H54 (cell line): ENCODE data around the gene ANKS1B.

Experiments used
- DNase-seq: peaks from one replicate; pipeline ENCODE4 v3.0.0; 2011; ENCODE audit warnings: low spot score, mixed read lengths; ENCODE audit not compliant: insufficient read length
- FAIRE-seq: peaks from 3 replicates; lab custom pipeline; 2011; peaks lifted over from hg19 to GRCh38; lab: Jason Lieb, UNC
- POLR2A ChIP-seq: IDR thresholded peaks from 2 replicates; pipeline ENCODE4 v1.6.1; 2011; ENCODE audit warnings: low read depth, mild to moderate bottlenecking, low read length

ANKS1B gene

DNA sequence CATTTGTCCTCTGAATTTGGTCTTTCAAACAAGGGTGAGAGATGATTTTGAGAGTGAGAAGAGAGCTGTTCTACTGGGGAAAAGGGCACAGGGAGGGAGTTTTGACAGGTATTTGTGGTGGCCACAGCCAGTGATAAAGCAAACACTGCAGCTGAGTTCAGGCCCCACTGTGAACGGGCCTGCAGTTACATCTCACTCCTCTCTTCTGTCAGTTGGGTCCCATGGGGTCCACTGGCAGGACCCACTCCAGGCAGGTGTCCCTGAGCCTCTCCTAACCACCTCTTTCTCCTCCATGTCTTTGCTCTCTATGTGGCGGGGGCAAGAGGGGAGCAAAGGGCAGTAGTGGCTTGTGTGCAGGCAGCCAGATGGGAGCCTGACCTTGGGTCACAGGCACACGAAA is 1044.8 kb downstream of the ANKS1B start:
- no peak for TF ChIP-seq POLR2A
- DNase-seq (no peak), FAIRE-seq (no peak)

GRCh38 chr12:98939350-98939749 is 1045.4 kb downstream of the ANKS1B start:
- DNase-seq (no peak), FAIRE-seq (no peak)
- no peak for TF ChIP-seq POLR2A

DNA sequence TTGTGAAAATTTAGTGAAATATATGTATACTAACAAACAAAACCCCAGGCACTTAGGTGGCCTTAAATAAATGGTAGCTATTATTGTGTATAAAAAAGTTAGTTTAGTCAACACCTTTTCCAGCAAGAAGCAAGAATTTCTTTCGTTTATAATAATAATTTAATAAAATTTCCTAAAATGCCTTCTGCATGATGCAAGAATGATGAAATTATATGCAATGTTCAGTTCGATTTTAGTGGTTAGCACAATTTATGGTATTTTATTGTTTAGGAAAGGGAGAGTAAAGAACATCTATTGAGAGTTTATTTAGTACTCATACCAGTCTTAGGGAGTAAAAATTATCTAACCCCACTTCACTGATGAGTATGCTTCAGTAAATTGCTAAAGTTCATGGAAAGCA is 1048.9 kb downstream of the ANKS1B start:
- no peak for FAIRE-seq
- TF ChIP-seq POLR2A = no peak
- no peak for DNase-seq

DNA sequence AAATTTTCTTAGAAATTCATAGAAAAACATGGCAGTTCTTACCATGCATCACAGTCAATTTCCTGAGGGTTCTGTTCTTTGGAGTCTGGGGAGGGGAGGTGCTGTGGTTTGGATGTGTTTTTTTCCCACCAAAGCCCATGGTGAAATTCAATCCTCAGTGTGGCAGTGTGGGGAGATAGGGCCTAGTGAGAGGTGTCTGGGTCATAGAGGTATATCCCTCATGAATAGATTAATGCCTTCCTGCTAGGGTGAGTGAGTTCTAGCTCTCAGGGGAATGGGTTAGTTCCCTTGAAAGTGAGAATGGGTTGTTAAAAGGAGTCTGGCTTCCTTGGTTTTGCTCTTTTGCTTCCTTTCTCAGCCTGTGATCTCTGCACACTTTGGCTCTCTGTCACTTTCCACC is 1061.9 kb downstream of the ANKS1B start:
- FAIRE-seq = no peak
- no peak for TF ChIP-seq POLR2A
- no peak for DNase-seq

- DNase-seq (no peak), FAIRE-seq (no peak)
- TF ChIP-seq POLR2A = no peak
These were observed 1066.4 kb downstream of the ANKS1B start for GRCh38 chr12:98918176-98918863.

DNA sequence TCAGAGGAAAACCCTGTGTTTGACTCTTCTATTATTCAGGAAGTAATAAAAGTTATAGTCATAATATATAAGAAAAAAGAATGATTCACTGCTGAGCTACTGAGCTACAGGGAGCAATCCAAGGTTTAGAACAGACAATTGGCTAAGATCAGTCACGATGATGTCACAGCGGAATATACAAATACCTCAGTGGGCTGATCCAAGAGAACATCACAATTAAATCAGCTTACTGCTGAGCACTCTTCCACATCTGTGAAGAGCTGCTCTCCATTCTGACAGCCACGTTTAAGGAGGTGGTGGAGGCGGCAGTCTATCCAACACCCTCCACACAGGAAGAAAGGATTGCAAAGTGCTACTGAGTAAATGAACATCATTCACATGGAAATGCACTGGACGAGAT is 1068.6 kb downstream of the ANKS1B start:
- TF ChIP-seq POLR2A = no peak
- FAIRE-seq = no peak
- DNase-seq = no peak

DNA sequence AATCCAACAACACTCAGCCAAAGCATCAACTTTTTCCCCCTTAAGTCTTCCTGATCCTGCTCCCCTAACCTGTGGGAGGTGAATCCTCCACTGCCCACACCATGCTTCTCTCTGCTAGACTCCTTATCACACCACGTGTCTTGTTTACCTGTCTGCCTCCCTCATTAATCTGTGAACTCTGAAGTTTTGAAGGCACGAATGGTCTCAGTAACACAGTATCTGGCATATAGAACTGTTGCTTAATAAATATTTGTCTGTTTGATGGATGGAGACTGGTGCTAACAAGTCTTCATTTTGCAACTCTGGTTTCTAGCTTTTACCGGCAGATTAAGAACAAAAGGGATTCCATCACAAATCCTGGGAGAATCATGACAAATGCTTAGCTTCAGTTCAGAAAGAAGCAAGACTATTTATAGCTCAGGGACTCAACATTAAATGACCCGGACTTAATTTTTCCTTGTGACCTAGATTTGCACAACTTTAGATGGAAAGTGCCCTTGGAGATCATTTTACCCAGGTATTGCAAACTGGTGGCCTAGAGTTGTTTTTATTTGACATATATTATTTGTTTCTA is 1072.2 kb downstream of the ANKS1B start:
- DNase-seq = no peak
- no peak for TF ChIP-seq POLR2A
- no peak for FAIRE-seq

DNA sequence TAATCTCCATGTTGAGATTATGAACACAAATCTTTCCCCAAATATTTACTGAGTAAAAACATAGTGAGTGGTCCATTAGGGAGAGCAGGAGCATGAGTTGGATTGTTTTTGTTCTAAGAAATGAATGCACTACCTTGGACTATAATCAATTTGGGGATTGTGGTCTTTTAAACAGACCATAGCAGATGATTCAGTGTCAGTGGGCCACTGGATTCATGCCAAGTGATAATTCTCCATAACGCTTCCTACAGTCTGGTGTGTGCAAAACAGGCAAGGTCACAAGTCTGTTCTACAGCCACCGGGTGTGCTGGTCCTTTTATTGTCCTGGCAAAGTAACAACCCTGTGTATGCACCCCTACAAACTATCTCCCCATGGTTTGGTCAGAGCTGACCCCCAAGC is 1073.3 kb downstream of the ANKS1B start:
- FAIRE-seq (no peak), DNase-seq (no peak)
- TF ChIP-seq POLR2A = no peak

DNA sequence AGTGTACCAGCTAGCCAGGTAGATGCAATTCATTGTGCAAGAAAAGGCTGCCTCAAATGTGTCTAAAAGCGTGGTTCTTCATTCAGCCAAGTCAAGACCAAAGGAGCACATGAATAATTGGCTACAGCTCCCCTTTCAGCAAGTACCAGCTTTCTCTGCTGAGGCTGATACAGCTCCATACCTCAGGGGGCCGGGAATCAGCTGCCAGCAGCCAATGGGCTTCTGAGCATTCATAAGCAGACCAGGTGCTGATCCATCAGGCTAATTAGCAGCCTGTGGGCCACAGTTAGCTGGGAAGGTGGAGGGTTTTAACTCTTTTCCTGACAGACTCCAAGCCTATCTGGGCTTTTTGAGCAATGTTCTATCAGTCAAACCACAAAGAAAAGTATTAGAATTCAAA is 1075.0 kb downstream of the ANKS1B start:
- TF ChIP-seq POLR2A = no peak
- FAIRE-seq (no peak), DNase-seq (no peak)

- no peak for FAIRE-seq
- DNase-seq = no peak
- no peak for TF ChIP-seq POLR2A
These were observed 1075.9 kb downstream of the ANKS1B start for GRCh38 chr12:98908866-98909265.

DNA sequence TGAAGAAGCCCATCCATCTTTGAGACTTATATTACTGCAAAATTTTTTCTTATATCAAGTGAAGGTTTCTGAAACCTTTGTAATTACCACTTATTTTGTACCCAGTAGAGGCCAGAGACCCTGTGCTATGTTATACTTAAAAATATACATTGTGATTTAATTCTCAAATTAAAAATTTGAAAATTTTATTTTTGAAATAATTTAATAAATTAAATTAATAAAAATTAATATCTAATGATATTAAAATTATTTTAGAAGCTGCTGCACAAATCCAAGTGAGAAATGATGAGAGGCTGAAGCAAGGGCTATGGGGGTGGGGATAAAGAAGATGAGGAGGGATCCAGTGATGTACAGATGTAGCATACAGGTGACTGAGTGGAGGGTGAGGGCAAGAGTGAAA is 1080.9 kb downstream of the ANKS1B start:
- TF ChIP-seq POLR2A = no peak
- FAIRE-seq (no peak), DNase-seq (no peak)

GRCh38 chr12:98901189-98901588 is 1083.5 kb downstream of the ANKS1B start:
- DNase-seq (no peak), FAIRE-seq (no peak)
- TF ChIP-seq POLR2A = no peak

GRCh38 chr12:98896938-98897337 is 1087.8 kb downstream of the ANKS1B start:
- FAIRE-seq (no peak), DNase-seq (no peak)
- no peak for TF ChIP-seq POLR2A

DNA sequence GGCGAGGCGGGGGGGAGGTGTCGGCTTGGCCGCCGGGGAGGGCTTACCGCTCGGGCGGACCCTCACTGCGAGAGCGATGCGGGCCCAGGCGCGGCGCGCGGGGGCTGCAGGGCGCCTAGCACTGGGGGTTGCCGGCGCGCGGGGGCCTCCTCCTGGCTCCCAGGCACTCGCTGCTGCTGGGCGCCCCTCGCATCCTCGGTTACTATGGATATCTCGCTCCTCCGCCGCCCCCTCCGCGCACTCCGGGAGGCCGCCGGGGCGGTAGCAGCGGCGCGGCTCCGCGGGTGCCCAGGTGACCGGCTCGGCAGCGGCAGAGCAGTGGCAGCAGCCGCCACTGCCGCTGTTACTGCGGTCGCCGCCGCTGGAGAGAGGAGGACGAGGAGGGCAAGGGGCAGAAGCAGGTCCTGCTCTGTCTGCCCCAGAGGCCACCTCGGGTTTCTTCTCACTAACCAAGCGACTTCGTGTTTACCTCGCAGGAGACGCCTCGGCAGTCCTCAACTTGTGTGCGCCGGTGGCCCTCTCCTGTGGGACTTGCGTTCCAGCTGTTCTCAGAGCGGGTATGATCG is 1089.6 kb downstream of the ANKS1B start:
- no peak for TF ChIP-seq POLR2A
- no peak for FAIRE-seq
- DNase-seq = no peak
